GM18870 (cell line): ENCODE data around the gene DYNLL1.
"Not testable (repeated sequence)": the region's sequence is repeated elsewhere in the genome, so short reads cannot be mapped to it uniquely, and the experiment has no call there.

Experiments
- ATAC-seq: cut with Tn5 transposase; IDR thresholded peaks from one replicate; pipeline ENCODE4 v1.9.1; 2021; ENCODE audit warnings: moderate library complexity; ENCODE audit not compliant: unreplicated experiment

Gene DYNLL1

DNA sequence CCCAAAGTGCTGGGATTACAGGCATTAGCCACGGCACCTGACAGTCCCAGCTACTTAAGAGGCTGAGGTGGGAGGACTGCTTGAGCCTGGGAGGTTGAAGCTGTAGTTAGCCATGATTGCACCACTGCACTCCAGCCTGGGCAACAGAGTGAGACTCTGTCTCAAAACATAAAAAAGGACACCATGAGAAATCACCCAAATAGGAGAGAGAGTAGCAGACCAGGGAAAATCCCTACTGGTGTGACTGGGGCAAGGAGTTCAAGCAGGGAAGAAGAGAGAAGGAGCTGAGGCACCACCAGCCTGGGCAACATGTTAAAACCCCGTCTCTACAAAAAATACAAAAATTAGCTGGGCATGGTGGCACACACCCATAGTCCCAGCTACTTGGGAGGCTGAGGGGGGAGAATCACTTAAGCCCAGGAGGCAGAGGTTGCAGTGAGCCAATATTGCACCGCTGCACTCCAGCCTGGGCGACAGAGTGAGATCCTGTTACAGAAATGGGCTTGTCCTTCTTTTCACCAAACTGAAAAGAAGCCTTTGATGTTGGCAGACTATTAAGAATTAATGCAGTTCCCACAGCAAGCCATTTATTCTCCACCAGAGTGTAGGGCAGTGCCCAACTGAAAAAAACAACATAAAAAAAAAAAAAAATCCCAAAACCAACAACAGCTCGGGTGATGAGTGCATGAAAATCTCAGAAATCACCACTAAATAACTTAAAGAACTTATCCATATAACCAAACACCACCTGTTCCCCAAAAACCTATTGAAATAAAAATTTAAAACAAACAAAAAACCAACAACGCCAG is 21.9 kb upstream of the DYNLL1 start:
- no peak for ATAC-seq

DNA sequence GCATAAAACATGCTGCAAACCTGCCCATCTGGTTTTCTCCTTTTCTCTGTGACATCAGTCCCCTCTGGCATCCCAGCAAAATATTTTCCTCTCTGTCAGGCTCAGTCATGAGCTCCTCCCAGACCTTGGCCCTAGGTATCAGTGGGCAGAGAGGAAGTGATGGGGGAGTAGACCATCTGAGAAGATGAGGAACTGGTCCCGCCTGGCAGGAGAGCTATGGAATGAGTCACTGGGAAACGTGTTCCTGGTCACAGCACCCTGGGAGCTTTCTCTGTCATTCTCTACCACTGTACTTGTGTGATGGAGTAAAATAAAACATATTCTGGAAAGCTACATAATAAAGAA is 21.3 kb upstream of the DYNLL1 start:
- no peak for ATAC-seq

DNA sequence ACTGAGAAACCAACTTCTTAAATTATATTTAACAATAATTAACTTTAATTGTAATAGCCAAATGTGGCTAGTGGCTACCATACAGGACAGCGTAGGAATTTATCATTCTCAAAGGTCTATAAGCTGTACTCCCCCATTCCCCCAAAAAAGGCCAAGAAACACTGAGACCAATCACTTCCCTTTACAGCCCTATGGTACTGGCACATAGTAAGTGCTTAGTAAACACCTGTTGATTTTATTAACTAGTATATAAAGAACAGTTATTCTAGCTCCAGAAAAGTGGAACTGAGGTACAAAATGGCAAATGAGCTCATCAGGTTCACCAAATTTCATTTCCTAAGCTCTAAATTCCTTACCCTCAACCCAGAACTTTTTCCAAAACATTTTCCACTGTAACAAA is 20.3 kb upstream of the DYNLL1 start:
- no peak for ATAC-seq

DNA sequence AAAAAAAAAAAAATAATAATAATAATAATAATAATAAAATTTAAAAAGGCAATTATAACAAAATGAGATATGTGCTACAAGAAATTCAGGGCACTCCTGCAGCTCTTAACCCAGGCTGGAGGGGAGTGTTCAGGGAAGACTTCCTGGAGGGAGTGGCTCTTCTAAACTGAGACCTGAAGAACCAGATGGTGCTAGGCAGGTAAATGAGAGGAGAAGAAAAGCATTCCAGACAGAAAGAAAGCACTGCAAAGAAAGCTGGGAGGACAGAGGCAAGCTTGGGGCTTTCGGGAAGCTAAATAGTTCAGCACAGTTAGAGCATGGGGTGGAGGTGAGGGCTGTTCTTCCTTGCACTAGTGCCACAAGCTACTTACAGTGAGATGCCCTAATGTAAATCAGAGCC is 16.5 kb upstream of the DYNLL1 start:
- no peak for ATAC-seq

DNA sequence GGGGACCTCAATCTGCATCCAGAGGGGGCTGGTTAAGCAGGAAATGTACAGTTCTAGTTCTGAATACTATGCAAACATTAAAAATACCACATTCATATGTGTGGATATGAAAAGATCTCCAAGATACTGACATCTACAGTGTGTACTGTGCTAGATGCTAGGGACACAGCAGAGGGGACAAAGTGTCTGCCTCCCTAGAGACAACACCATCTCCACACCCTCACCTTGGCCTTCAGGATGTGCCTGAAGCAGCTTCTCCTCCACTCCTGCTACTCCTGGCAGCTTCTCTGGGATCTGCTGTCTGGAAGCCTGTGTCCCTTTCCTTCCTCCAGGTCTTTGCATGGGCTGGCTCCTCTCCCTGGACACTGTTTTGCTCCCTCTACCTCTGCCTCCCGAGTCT is 15.7 kb upstream of the DYNLL1 start:
- ATAC-seq = no peak

DNA sequence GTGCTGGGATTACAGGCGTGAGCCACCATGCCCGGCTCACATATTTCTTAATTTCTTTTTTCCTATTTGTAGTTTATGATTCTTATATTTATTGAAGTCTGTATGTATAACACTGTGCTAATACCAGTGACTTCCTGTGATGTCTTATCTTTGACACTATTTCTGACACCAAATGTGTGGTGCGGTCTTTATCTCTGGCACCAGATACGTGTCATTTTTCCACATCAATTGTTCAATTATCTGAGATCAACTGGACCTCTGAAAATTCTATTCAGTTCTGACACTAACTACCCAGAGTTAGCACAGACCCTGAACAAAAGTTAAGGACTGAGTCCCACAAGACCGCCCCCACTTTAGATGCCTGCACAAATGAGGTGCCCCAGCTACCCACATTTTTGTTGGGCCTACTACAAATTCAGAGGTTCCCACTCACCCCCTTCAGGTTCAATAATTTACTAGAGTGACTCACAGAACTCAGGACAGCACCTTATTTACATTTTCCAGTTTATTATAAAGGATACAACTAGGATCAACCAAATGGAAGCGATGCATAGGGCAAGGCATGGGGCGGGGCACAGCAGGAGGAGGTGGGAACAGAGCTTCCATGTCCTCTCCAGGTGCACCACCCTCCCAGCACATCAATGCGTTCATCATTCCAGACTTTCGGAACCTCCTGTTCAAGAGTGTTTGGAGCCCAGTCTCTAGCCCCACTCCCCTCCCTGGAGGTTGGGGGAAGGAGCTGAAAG is 14.7 kb upstream of the DYNLL1 start:
- no peak for ATAC-seq

DNA sequence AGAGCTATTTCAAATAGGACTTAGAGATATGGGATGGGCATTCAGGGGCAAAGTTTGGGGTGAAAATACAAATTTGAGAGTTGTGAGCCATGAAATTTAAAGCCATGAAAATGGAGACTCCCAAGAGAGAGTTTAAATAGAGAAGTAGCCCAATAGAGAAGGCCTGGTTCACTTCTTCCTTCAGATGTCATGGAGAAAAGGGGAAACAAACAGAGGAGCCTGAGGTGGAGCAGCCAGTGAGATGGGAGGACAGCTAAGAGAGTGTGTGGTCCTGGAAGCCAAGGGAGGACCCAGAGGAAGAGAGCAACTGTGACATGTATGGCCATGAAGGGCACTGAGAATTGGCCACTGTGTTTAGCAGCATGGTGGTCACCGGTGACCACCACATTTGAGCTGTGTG is 12.3 kb upstream of the DYNLL1 start:
- ATAC-seq = no peak

DNA sequence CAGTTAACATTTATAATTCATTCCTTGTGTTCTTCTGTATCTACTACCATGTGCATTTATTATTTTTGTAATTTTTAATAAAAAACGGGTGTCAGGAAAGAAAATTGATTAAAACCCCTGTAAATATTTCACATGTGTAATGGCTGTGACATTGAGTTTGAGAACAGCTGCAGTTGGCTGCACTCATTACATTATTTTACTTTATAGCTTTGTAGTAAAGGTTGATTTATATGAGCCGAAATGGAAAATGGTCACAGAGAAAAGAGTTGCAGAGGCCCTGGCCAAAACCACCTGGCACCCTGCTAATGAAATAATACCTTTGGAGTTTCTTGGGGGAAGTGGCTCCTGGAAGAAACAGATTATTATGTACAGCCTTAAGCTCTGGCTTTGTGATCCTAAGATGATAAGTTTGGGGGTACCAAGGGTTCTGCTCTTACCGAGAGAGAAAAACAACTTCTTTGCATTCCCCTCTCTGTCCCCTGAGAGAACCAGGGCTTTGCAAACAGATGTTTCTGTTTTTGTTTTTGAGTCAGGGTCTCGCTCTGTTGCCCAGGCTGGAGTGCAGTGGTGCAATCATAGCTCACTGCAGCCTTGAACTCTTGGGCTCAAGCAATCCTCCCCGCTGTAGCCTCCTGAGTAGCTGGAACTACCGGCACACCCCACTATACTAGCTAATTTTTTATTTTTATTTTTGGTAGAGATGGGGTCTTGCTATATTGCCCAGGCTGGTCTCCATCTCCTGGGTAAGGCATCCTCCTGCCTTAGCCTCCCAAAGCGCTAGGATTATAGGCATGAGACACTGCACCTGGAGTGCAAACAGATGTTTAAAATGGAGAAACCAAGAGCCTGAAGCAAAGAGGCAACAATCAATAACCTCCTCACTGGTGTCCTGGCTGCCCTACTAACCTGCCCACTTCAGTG is 9.7 kb upstream of the DYNLL1 start:
- ATAC-seq = no peak

DNA sequence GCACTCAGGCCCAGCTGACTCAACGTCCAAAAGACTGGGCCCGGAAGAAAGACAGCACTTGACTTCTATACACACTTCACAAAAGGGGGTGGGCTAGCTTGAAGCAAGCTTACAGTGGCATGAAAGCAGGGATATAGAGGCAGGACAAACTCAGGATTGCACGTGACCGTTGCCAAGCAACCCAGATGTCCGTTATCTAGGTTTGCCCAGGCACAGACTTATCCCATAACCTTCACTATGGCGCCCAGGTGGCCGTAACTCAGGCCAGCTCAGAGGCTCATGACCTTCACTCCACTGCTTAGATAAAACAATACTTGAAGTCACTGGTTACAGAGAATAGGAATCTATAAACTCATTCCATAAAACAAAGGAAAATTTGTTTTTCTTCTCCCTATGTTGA is 8.4 kb upstream of the DYNLL1 start:
- ATAC-seq = not testable (repeated sequence)

DNA sequence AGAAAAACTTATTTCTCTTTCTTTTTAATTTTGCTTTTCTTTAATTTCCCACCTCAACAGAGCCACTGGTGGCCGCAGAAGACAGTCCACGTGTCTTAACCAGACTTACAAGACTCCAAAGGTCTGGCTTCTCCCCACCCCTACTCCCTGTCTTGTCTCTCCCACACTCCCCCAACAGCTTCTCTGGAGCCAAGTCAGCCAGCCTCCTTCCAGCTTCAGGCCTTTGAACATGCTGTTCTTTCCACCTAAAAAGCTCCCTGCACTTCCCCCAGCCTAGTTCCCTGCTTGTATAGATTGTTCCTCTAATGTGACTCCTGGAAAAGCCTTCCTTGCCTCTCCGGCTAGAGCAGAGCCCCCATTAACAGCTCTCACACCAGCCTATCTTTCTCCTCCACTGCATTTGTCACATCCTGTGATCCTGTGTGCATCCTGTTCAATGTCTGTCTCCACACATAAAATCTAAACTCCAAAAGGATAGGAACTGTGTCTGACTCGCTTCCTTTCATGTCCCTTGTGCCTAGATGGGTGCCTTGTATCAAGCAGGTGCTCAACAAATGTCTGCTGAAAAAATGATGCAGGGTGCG is 7.8 kb upstream of the DYNLL1 start:
- no peak for ATAC-seq

DNA sequence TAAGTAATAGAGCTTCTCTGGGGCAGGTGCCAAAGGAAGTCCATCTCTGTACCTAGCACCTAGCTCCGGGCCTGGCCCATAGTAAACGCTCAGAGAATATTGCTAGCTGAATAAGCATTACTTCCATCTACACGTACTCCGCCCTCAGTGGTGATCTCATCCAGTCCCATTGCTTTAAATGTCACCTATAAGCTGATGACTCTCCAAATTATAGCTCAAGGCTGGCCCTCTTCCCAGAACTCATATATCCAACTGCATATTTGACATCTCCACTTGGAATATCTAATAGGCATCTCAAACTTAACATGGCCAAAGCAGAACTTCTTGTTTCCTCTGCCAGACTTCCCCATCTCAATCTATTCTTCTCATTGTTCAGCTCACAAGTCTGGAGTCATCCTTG is 6.9 kb upstream of the DYNLL1 start:
- ATAC-seq = no peak

DNA sequence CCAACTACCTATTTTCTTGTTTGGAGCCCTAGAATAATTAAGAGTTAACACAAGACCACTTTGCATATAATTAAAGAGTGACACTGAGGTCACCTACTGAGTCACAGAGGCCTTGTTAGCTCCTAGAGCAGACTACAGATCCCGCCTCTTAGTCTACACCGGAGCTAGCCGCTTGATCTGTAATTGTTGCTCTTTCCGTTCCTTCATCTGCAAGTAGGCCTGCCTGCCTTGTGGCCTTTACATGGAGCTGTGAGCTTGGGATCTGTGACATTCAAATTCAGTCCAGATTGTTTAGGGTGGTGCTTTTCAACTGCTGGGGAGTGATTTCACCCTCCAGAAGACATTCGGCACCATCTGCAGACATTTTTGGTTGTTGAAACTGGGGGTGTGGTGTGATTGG is 5.6 kb upstream of the DYNLL1 start:
- ATAC-seq = no peak

DNA sequence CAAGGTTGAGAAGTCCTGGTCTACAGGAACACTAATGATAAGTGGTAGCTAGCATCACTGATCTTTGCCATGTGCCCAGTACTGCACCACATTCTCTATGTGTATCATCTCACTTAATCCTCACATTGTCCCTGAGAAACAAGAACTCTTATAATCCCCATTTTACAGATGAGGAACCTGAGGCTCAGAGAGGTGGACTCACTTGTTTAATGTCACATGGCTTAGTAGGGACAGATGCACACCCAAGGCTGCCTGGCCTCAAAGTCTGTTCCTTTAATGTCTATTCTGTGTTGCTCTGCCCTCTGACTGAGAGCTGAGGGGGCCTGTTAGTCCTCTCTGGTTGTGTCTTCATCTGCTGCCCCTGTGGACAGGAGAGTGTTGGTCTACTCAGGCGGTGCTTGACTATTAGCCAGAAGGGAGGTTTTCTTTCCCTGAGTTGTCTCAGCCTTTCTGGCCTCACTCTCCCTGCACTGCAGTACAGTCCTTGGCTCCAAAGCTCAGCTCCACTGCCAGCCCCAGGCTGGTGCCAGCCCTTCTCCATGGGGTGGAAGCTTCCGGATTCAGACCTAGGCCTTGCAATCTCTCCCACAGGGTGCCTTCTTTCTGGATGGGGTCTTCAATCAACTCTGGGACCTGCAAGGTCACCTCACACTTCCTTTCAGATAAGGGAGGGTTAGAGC is 4.9 kb upstream of the DYNLL1 start:
- no peak for ATAC-seq

DNA sequence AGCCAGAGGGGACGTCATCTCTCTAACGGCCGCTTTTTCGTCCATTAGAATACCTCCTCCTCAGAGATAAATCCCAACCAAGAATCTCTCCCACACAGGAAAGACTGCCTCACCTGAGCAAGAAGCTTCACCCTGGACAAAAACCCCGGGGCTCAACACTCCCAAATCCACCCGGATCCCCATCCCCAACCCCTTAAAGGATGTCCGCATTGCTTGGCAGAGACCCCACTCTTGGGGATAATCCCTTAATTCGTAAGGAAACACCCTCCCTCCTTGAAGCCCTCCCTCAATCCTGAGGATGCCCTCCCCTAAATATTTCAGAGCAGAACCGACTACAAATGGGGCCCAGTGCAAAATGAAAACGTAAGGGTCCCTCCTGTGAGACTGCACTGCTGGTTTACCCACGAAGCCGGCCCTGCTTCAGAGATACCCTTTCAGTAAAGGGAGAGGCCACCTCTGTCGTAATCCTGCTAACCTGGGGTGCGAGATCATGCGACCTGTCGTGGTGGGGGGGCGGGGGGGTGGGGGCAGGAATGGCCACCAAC is 655 bp upstream of the DYNLL1 start:
- no peak for ATAC-seq

DNA sequence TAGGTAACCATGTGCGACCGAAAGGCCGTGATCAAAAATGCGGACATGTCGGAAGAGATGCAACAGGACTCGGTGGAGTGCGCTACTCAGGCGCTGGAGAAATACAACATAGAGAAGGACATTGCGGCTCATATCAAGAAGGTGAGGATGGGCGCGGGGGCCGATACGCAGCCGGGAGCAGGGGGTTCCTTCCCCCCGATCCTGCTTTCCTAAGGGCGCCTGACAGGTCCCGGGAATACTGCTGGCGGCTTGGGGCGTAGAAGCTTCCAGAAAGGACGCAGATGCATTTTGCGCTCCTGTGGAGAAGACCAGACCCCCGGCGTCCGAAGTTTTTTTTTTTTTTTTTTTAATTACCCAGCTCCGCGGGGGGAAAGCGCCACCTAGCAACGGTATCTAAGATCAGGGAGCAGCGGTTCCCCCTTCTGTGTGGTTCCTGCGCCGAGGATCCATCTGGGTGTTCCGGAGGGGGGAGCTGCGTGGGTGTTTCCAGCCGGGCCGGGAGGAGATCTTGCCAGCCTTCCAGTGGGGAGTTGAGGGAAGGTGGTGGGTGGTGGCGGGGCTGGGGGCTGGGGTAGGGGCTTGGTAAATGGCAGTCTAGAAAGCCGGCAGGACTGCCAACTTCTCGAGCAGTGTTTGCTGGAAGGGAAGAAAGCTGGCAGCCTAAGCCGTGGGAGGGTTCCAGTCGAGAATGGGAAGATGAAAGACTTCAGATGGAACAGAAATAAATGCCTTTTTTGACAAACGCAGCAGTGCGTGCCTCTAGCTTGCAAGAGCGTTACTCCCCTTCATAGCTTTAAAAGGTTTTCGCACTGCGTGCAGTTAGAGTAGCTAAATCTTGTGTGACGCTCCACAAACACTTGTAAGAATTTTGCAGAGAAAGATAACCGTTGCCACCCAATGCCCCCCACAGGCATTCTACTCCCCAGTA is 764 bp downstream of the DYNLL1 start:
- no peak for ATAC-seq

DNA sequence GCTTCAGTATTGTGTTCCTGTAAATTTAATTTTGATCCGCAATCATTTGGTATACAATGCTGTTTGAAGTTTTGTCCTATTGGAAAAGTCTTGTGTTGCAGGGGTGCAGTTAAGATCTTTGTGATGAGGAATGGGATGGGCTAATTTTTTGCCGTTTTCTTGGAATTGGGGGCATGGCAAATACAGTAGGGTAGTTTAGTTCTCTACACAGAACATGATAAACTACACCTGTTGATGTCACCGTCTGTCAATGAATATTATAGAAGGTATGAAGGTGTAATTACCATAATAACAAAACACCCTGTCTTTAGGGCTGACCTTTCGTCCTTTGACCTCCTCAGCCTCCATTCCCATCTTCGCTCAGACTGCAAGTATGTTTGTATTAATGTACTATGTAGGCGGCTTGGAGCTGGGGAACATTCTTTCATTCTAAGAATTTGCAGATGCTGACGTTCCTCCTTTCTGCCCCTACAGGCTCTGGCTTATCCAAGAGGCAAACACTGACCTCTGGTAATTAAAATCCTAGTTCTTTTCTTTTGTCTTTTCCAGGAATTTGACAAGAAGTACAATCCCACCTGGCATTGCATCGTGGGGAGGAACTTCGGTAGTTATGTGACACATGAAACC is 1.7 kb downstream of the DYNLL1 start:
- no peak for ATAC-seq

DNA sequence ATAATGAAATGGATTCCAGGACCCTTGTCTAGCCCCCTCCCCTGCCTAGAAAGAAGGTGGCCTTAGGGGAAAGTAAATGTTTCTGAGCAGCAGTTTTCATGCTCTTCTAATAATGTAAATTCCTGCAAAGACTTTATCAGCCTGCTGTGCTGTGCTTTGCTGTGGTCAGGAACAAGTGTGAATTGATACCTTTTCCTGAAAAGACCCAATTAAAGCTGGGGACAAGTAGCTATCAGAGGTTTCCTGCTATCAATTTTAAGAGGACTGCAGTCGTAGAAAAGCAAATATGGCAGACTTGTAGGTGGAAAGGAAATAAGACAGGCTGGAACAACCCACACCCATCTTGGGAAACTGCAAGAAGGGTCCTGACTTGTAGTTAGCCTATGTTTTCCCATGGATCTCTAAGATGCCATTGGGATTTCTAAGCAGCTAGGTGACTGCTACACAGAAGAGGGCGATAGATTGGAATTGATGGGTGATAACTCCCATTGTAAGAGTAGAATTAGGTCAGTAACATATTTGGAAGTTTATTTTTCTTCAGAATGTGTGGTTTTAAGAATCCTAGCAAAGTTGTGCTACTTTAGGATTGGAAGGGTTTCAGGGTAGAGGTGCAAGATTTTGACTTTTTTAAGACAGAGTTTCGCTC is 3.1 kb downstream of the DYNLL1 start:
- ATAC-seq = no peak

DNA sequence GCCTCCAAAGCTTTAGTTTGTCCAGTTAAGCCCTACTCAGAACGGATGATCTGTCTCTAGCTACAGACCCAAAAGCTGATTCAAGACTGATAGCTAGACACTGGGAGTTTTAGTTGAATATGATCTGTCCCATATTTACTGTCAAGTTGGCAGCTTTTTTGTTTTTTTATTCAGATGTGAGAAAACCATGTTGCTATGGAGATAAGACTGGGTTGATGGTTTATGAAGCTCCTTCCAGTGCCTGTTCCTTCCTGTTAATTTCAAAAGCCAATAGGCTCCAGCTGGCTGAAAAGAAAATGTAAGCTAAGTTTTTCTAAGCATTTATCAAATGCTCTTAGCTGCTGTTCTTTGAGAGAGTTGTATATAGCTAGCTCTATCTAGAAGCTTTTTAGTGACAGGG is 4.7 kb downstream of the DYNLL1 start:
- ATAC-seq = no peak
